K562 (cell line): ENCODE measurements around the gene CBFA2T3. TPM values are rescaled to one million over a fixed set of nuclear protein-coding genes. Genes with fewer than 3 reads are reported as not detected.

Experiments
- ADNP ChIP-seq: fragments of 200-800 bp; sonication (Bioruptor generic); IDR thresholded peaks from 2 replicates; pipeline ENCODE4 v1.6.1; 2016; ENCODE audit warnings: missing genetic modification characterization, missing compliant biosample characterization
- CHD2 ChIP-seq: IDR thresholded peaks from 2 replicates; pipeline ENCODE4 v1.6.1; 2011; ENCODE audit warnings: low read depth, low read length
- DIDO1 ChIP-seq: fragments of 450-650 bp; IDR thresholded peaks from 2 replicates; pipeline ENCODE4 v1.6.1; 2016; ENCODE audit warnings: low read depth, missing biosample characterization, missing genetic modification characterization
- ELF1 ChIP-seq: fragments of 200-800 bp; sonication (Bioruptor generic); IDR thresholded peaks from 2 replicates; pipeline ENCODE4 v1.6.1; 2016; ENCODE audit warnings: missing genetic modification characterization, missing compliant biosample characterization
- HDAC8 ChIP-seq: fragments of 450-650 bp; IDR thresholded peaks from 2 replicates; pipeline ENCODE4 v1.6.1; 2016; ENCODE audit warnings: mild to moderate bottlenecking, missing genetic modification characterization, moderate library complexity, missing compliant biosample characterization
- IFI16 ChIP-seq: fragments of 250-450 bp; sonication (Bioruptor Pico); IDR thresholded peaks from 2 replicates; pipeline ENCODE4 v2.1.2; 2022; ENCODE audit warnings: mild to moderate bottlenecking, inconsistent platforms
- MAZ ChIP-seq, 2 experiments: fragments of 450-650 bp in 1 of 2; sonication (generic) in 1 of 2; formaldehyde crosslinking; IDR thresholded peaks in 1 of 2; conservative IDR thresholded peaks in 1 of 2; 2 replicates each; pipeline versions ENCODE4 v1.4.0 to v1.5.0; 2020; ENCODE audit warnings: mild to moderate bottlenecking in 1 of 2, missing genetic modification reagents in 1 of 2
- MBD2 ChIP-seq: sonication (generic); IDR thresholded peaks from 2 replicates; pipeline ENCODE4 v1.6.1; 2016; ENCODE audit warnings: low read depth, borderline replicate concordance
- MCM3 ChIP-seq: fragments of 450-650 bp; IDR thresholded peaks from 2 replicates; pipeline ENCODE4 v1.6.1; 2016
- PCBP2 ChIP-seq: fragments of 200-400 bp; formaldehyde crosslinking; IDR thresholded peaks from 2 replicates; pipeline ENCODE4 v1.6.1; 2018; ENCODE audit warnings: low read length, low read depth, mild to moderate bottlenecking, moderate library complexity; ENCODE audit not compliant: poor library complexity, severe bottlenecking
- RBM15 ChIP-seq: fragments of 200-400 bp; formaldehyde crosslinking; IDR thresholded peaks from 2 replicates; pipeline ENCODE4 v1.6.1; 2018; ENCODE audit warnings: mild to moderate bottlenecking, low read length, moderate library complexity; ENCODE audit not compliant: insufficient read depth
- RBM25 ChIP-seq: fragments of 200-400 bp; formaldehyde crosslinking; IDR thresholded peaks from 2 replicates; pipeline ENCODE4 v1.6.1; 2018; ENCODE audit warnings: low read length, low read depth, moderate library complexity; ENCODE audit not compliant: severe bottlenecking
- SREBF2 ChIP-seq: sonication (generic); formaldehyde crosslinking; IDR thresholded peaks from 2 replicates; pipeline ENCODE4 v1.4.0; 2020; ENCODE audit warnings: mild to moderate bottlenecking, missing genetic modification reagents
- THAP7 ChIP-seq: fragments of 250-450 bp; sonication (Bioruptor Pico); IDR thresholded peaks from 2 replicates; pipeline ENCODE4 v1.5.0; 2021
- XRCC4 ChIP-seq: IDR thresholded peaks from one replicate; pipeline ENCODE4 v1.6.1; 2011; ENCODE audit not compliant: insufficient read depth, insufficient read length; ENCODE audit errors: extremely low read depth
- YBX1 ChIP-seq: fragments of 450-650 bp; IDR thresholded peaks from 2 replicates; pipeline ENCODE4 v1.7.1; 2016; ENCODE audit warnings: mild to moderate bottlenecking
- ZBED1 ChIP-seq: IDR thresholded peaks from 2 replicates; pipeline ENCODE4 v1.6.1; 2014
- ZC3H4 ChIP-seq: sonication (generic); formaldehyde crosslinking; IDR thresholded peaks from 2 replicates; pipeline ENCODE4 v1.9.0; 2021; ENCODE audit warnings: missing genetic modification reagents, borderline replicate concordance
- polyA plus RNA-seq, 8 experiments: library from polyadenylated mRNA; depleted of rRNA in 4 of 8; stranded (reverse) in 5 of 8; unstranded in 3 of 8; fragments of >200 nt; fragmentation: Nextera tagmentation in 2 of 8; fragmentation: Illumina TruSeq in 1 of 8; extraction: Ambion mirVana in 2 of 8; extraction: Trizol in 1 of 8; gene quantifications; 2 replicates each; pipeline versions ENCODE4 v1.2.1 to v1.2.3, GENCODE V29; 2011 to 2014; ENCODE audit warnings: inconsistent platforms in 1 of 8, missing spikeins in 1 of 8
- total RNA-seq, 7 experiments: library from RNA; depleted of rRNA in 6 of 7; stranded (reverse); fragments of >200 nt in 6 of 7; fragmentation: Illumina TruSeq in 2 of 7; extraction: Trizol in 2 of 7; gene quantifications; 2 replicates each; pipeline versions ENCODE4 v1.2.1 to v1.2.3, GENCODE V29; 2011 to 2021; ENCODE audit warnings: low replicate concordance in 1 of 7
- TF ChIP-seq, protein P1 (sequence below): fragments of 450-650 bp; IDR thresholded peaks from 2 replicates; pipeline ENCODE4 v1.7.1; 2018; ENCODE audit warnings: mild to moderate bottlenecking, low read depth; ENCODE audit not compliant: partially characterized antibody
- TF ChIP-seq, protein P2 (sequence below): fragments of 450-650 bp; formaldehyde crosslinking; IDR thresholded peaks from 2 replicates; pipeline ENCODE4 v1.4.0; 2020; ENCODE audit warnings: mild to moderate bottlenecking
- TF ChIP-seq, protein P3 (sequence below): fragments of 250-450 bp; sonication (Bioruptor Pico); IDR thresholded peaks from 2 replicates; pipeline ENCODE4 v1.4.0; 2020; ENCODE audit warnings: borderline replicate concordance
- TF ChIP-seq, protein P4 (sequence below): sonication (generic); formaldehyde crosslinking; IDR thresholded peaks from 2 replicates; pipeline ENCODE4 v1.5.0; 2020; ENCODE audit warnings: missing genetic modification reagents

Gene CBFA2T3
- total and polyA plus RNA-seq, 9 of the 15 experiments (the other 6 are each of a cell fraction or from before 2014, with no cell fraction given), result 2.3 to 145 (median 6.7) TPM

- TF ChIP-seq, protein P1, sequence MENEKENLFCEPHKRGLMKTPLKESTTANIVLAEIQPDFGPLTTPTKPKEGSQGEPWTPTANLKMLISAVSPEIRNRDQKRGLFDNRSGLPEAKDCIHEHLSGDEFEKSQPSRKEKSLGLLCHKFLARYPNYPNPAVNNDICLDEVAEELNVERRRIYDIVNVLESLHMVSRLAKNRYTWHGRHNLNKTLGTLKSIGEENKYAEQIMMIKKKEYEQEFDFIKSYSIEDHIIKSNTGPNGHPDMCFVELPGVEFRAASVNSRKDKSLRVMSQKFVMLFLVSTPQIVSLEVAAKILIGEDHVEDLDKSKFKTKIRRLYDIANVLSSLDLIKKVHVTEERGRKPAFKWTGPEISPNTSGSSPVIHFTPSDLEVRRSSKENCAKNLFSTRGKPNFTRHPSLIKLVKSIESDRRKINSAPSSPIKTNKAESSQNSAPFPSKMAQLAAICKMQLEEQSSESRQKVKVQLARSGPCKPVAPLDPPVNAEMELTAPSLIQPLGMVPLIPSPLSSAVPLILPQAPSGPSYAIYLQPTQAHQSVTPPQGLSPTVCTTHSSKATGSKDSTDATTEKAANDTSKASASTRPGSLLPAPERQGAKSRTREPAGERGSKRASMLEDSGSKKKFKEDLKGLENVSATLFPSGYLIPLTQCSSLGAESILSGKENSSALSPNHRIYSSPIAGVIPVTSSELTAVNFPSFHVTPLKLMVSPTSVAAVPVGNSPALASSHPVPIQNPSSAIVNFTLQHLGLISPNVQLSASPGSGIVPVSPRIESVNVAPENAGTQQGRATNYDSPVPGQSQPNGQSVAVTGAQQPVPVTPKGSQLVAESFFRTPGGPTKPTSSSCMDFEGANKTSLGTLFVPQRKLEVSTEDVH, result peak; percentile 72
- TF ChIP-seq HDAC8 (peak; percentile 89), MCM3 (no peak), RBM25 (no peak), THAP7 (CRISPR knock-in tag) (no peak; the same call in 1 of the 2 replicates), IFI16 (CRISPR knock-in tag) (no peak), ELF1 (peak; percentile 63), DIDO1 (tag) (peak; percentile 79), MBD2 (peak; percentile 85), XRCC4 (no peak), YBX1 (no peak), SREBF2 (CRISPR knock-in tag) (no peak), ZBED1 (peak; percentile 97), ADNP (tag) (peak; percentile 80), CHD2 (no peak), MAZ (CRISPR knock-in tag; conservative IDR thresholded peaks at IDR 0.05 in 1 of 2, IDR thresholded peaks at IDR 0.05 in 1 of 2) (peak; percentile 78 to 93), RBM15 (no peak), PCBP2 (no peak), ZC3H4 (CRISPR knock-in tag) (no peak)
- TF ChIP-seq, protein P2, sequence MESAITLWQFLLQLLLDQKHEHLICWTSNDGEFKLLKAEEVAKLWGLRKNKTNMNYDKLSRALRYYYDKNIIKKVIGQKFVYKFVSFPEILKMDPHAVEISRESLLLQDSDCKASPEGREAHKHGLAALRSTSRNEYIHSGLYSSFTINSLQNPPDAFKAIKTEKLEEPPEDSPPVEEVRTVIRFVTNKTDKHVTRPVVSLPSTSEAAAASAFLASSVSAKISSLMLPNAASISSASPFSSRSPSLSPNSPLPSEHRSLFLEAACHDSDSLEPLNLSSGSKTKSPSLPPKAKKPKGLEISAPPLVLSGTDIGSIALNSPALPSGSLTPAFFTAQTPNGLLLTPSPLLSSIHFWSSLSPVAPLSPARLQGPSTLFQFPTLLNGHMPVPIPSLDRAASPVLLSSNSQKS, result no peak
- TF ChIP-seq, protein P3, sequence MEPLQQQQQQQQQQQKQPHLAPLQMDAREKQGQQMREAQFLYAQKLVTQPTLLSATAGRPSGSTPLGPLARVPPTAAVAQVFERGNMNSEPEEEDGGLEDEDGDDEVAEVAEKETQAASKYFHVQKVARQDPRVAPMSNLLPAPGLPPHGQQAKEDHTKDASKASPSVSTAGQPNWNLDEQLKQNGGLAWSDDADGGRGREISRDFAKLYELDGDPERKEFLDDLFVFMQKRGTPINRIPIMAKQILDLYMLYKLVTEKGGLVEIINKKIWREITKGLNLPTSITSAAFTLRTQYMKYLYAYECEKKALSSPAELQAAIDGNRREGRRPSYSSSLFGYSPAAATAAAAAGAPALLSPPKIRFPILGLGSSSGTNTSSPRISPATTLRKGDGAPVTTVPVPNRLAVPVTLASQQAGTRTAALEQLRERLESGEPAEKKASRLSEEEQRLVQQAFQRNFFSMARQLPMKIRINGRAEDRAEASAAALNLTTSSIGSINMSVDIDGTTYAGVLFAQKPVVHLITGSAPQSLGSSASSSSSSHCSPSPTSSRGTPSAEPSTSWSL (CRISPR knock-in tag), result 0 out of 2 replicates have a peak, but pooled peaks have one; percentile 29
- TF ChIP-seq, protein P4, sequence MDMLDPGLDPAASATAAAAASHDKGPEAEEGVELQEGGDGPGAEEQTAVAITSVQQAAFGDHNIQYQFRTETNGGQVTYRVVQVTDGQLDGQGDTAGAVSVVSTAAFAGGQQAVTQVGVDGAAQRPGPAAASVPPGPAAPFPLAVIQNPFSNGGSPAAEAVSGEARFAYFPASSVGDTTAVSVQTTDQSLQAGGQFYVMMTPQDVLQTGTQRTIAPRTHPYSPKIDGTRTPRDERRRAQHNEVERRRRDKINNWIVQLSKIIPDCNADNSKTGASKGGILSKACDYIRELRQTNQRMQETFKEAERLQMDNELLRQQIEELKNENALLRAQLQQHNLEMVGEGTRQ, result peak; percentile 62
Observed at GRCh38 chr16:89004209-89004831, 27.3 kb upstream of the CBFA2T3 start (continued).
